ENCODE data around the gene MCTP1.

GRCh38 chr5:95181644-95182043 is 103.2 kb downstream of the MCTP1 start:
- TF ChIP-seq CTCF (conservative IDR thresholded peaks at IDR 0.05; ENCODE audit: low read length): no peak
- TF ChIP-seq EZH2phosphoT487 (IDR thresholded peaks at IDR 0.05; ENCODE audit: borderline replicate concordance): no peak
